ENCODE results near the gene ST8SIA4. TPM values are rescaled to one million over a fixed set of nuclear protein-coding genes. Genes with fewer than 3 reads are reported as not detected.

Gene ST8SIA4
- total and polyA plus RNA-seq, 2 donors from 2014 or later: 0.69 to 11.6 TPM

DNA sequence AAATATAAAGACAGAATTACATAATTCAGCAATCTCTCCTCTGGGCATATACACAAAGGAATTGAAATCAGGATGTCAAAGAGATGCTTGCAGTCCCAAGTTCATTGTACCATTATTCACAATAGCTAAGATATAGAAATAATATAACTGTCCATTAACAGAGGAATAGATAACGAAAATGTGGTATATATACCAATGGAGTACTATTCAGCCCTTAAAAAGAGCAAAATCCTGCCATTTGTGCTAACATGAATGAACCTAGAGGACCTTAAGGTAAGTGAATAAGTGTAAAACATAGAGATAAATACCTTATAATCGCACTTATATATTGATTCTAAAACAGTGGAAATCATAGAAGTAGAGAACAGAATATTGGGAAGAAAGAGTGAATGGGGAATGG lies 7.0 kb downstream of the ST8SIA4 start:
- Histone ChIP-seq H3K36me3 (ENCODE audit: control insufficient read depth in 2 of 3, insufficient read depth in 3 of 3, low read length in 3 of 3) (no peaks in the 10 kb centered on the region), H3K27me3 (ENCODE audit: control insufficient read depth, insufficient read depth, low read length) (no peaks in the 10 kb centered on the region), H3K4me1 (ENCODE audit: control insufficient read depth in 2 of 3, insufficient read depth in 2 of 3, low read depth in 1 of 3, low read length in 3 of 3) (peaks cover 0 to 2% (median 0%) of the 10 kb centered on the region in 3 donors), H3K9me3 (ENCODE audit: control insufficient read depth in 2 of 3, insufficient read depth in 1 of 3, low read length in 3 of 3) (no peaks in the 10 kb centered on the region), H3K9ac (ENCODE audit: low read length in 3 of 3) (no peak overlapping the region), H3K27ac (ENCODE audit: low read depth in 2 of 2, low read length in 2 of 2) (no peak overlapping the region), H3K4me3 (ENCODE audit: low read length in 3 of 3) (no peak overlapping the region)
- DNase-seq (no peak), FAIRE-seq (no peak)
- intact Hi-C loops (cut with DNase I): no loop called here
- no peak for TF ChIP-seq CTCF (IDR thresholded peaks at IDR 0.05; ENCODE audit: borderline replicate concordance, extremely low read depth, insufficient read depth)

- Histone ChIP-seq H3K9me3 (ENCODE audit: control insufficient read depth in 2 of 3, insufficient read depth in 1 of 3, low read length in 3 of 3) (no peaks in the 10 kb centered on the region), H3K36me3 (ENCODE audit: control insufficient read depth in 2 of 3, insufficient read depth in 3 of 3, low read length in 3 of 3) (no peaks in the 10 kb centered on the region), H3K9ac (ENCODE audit: low read length in 3 of 3) (no peak overlapping the region), H3K4me3 (ENCODE audit: low read length in 3 of 3) (peak overlapping the region in 2 of 3 donors; percentile 14 to 35), H3K4me1 (ENCODE audit: control insufficient read depth in 2 of 3, insufficient read depth in 2 of 3, low read depth in 1 of 3, low read length in 3 of 3) (no peaks in the 10 kb centered on the region), H3K27ac (ENCODE audit: low read depth in 2 of 2, low read length in 2 of 2) (peak overlapping the region in 1 of 2 donors; percentile 23), H3K27me3 (ENCODE audit: control insufficient read depth, insufficient read depth, low read length) (no peaks in the 10 kb centered on the region)
- FAIRE-seq (no peak), DNase-seq (no peak)
- intact Hi-C loops (cut with DNase I): no loop called here
- TF ChIP-seq CTCF (IDR thresholded peaks at IDR 0.05; ENCODE audit: borderline replicate concordance, extremely low read depth, insufficient read depth): no peak
These were observed 12.5 kb downstream of the ST8SIA4 start for GRCh38 chr5:100890461-100891008.

DNA sequence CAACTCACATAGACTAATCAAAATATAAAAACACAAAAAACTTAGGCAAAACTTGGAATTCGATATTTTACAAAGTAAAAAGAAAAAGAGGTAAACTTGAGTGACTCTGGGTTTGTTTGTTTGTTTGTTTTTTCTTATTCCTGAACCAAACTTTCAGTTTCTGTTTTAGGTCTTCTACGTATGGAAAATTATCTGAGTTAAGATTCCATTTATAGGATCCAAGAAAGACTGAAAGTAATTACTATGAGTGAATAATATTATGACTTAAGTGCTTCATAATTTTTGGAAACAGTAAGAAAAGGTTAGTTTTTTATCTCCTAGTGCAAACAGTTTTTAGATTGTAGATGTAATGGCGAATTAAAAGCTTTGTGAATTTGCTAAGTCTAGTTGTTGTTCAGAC lies 13.2 kb downstream of the ST8SIA4 start:
- Histone ChIP-seq H3K9ac (ENCODE audit: low read length in 3 of 3) (no peak overlapping the region), H3K27ac (ENCODE audit: low read depth in 2 of 2, low read length in 2 of 2) (no peak overlapping the region), H3K27me3 (ENCODE audit: control insufficient read depth, insufficient read depth, low read length) (no peaks in the 10 kb centered on the region), H3K9me3 (ENCODE audit: control insufficient read depth in 2 of 3, insufficient read depth in 1 of 3, low read length in 3 of 3) (no peaks in the 10 kb centered on the region), H3K4me3 (ENCODE audit: low read length in 3 of 3) (peak overlapping the region in 2 of 3 donors; percentile 14 to 35), H3K36me3 (ENCODE audit: control insufficient read depth in 2 of 3, insufficient read depth in 3 of 3, low read length in 3 of 3) (no peaks in the 10 kb centered on the region), H3K4me1 (ENCODE audit: control insufficient read depth in 2 of 3, insufficient read depth in 2 of 3, low read depth in 1 of 3, low read length in 3 of 3) (no peaks in the 10 kb centered on the region)
- no peak for TF ChIP-seq CTCF (IDR thresholded peaks at IDR 0.05; ENCODE audit: borderline replicate concordance, extremely low read depth, insufficient read depth)
- FAIRE-seq (peak; percentile 52), DNase-seq (no peak)
- intact Hi-C loops (cut with DNase I): no loop called here
